ENCODE data around the gene AKT3.

DNA sequence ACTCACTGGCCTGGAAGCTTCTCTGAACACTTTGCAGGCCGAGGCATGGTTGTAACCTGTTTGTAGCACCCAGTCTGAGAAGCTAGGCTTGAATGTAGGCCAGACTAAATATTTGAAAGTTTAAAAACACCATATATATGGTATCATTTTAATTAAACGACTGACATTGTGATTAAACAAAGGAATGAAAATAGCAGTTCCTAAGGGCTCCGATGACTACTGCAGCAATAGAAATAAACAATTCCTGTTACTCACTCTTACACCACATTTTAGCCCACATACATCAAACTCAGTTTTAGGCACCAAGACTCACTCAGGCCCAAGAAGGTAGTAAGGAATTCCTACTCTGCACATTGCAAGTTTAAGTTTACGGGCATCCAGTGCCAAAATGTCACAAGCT lies 281.2 kb downstream of the AKT3 start:
- TF ChIP-seq, protein P1, sequence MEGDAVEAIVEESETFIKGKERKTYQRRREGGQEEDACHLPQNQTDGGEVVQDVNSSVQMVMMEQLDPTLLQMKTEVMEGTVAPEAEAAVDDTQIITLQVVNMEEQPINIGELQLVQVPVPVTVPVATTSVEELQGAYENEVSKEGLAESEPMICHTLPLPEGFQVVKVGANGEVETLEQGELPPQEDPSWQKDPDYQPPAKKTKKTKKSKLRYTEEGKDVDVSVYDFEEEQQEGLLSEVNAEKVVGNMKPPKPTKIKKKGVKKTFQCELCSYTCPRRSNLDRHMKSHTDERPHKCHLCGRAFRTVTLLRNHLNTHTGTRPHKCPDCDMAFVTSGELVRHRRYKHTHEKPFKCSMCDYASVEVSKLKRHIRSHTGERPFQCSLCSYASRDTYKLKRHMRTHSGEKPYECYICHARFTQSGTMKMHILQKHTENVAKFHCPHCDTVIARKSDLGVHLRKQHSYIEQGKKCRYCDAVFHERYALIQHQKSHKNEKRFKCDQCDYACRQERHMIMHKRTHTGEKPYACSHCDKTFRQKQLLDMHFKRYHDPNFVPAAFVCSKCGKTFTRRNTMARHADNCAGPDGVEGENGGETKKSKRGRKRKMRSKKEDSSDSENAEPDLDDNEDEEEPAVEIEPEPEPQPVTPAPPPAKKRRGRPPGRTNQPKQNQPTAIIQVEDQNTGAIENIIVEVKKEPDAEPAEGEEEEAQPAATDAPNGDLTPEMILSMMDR (IDR thresholded peaks at IDR 0.05): no peak
- TF ChIP-seq POLR2A (IDR thresholded peaks at IDR 0.05): no peak
- TF ChIP-seq EP300 (IDR thresholded peaks at IDR 0.05): no peak

Data from suprapubic skin (tissue), 3 donors.